PC-9 (cell line): ENCODE data around the gene KRT4.

Source experiments
- CTCF ChIP-seq: fragments of 200-600 bp; sonication (generic); conservative IDR thresholded peaks from 2 replicates; pipeline ENCODE4 v1.6.1; 2017; ENCODE audit warnings: mixed run types, antibody characterized with exemption, mild to moderate bottlenecking, moderate library complexity
- EZH2 ChIP-seq: fragments of 200-600 bp; sonication (generic); IDR thresholded peaks from 2 replicates; pipeline ENCODE4 v1.8.0; 2017; ENCODE audit warnings: antibody characterized with exemption, low read depth

GRCh38 chr12:52860102-52860823 is 46.3 kb upstream of the KRT4 start:
- TF ChIP-seq CTCF (no peak), EZH2 (no peak)
